Spleen (tissue), 11 donors: ENCODE results near the gene CACNA1C. TPM values are rescaled to one million over a fixed set of nuclear protein-coding genes. Genes with fewer than 3 reads are reported as not detected.

Source experiments
- DNase-seq: peaks from one replicate; pipeline ENCODE4 v3.0.0-alpha.2; 2020
- H3K27ac ChIP-seq, 8 donors: fragments of 200-600 bp; sonication (generic) in 7 of 8; 1 replicate in 4 of 8; 2 replicates in 4 of 8; pipeline versions ENCODE4 v1.5.0 to v1.8.0; 2016 to 2021; ENCODE audit warnings: inconsistent platforms in 4 of 8, mild to moderate bottlenecking in 4 of 8, moderate library complexity in 1 of 8
- H3K27me3 ChIP-seq, 7 donors: fragments of 200-600 bp; sonication (generic) in 6 of 7; replicated peaks in 1 of 7; 1 replicate in 4 of 7; 2 replicates in 3 of 7; pipeline versions ENCODE4 v1.5.0 to v1.8.0; 2016 to 2021; ENCODE audit warnings: inconsistent platforms in 3 of 7, mild to moderate bottlenecking in 1 of 7
- H3K36me3 ChIP-seq, 6 donors: fragments of 200-600 bp; sonication (generic) in 5 of 6; 1 replicate in 4 of 6; 2 replicates in 2 of 6; pipeline versions ENCODE4 v1.5.0 to v1.8.0; 2016 to 2021; ENCODE audit warnings: inconsistent platforms in 2 of 6
- H3K4me1 ChIP-seq, 6 donors: fragments of 200-600 bp; sonication (generic) in 5 of 6; 1 replicate in 3 of 6; 2 replicates in 3 of 6; pipeline versions ENCODE4 v1.5.0 to v1.8.0; 2016 to 2021; ENCODE audit warnings: inconsistent platforms in 3 of 6
- H3K4me3 ChIP-seq, 8 donors: fragments of 200-600 bp; sonication (generic) in 7 of 8; 1 replicate in 4 of 8; 2 replicates in 4 of 8; pipeline versions ENCODE4 v1.5.0 to v1.8.0; 2016 to 2021; ENCODE audit warnings: inconsistent platforms in 4 of 8, mild to moderate bottlenecking in 4 of 8, moderate library complexity in 2 of 8
- H3K9me3 ChIP-seq, 8 donors: fragments of 200-600 bp; sonication (generic) in 7 of 8; 1 replicate in 4 of 8; 2 replicates in 4 of 8; pipeline versions ENCODE4 v1.5.0 to v1.8.0; 2016 to 2021; ENCODE audit warnings: inconsistent platforms in 4 of 8
- CTCF ChIP-seq, 11 experiments: fragments of 200-600 bp in 7 of 11; fragments of 450-650 bp in 4 of 11; sonication (generic) in 4 of 11; IDR thresholded peaks in 8 of 11; conservative IDR thresholded peaks in 3 of 11; 1 replicate in 7 of 11; 2 replicates in 4 of 11; pipeline versions ENCODE4 v1.4.0 to v1.8.0; 2016 to 2021; ENCODE audit warnings: antibody characterized with exemption in 11 of 11, inconsistent platforms in 4 of 11, mild to moderate bottlenecking in 1 of 11
- POLR2A ChIP-seq, 3 donors: fragments of 450-650 bp; IDR thresholded peaks; one replicate each; pipeline ENCODE4 v1.5.1; 2017; ENCODE audit warnings: antibody characterized with exemption in 3 of 3, mild to moderate bottlenecking in 1 of 3
- POLR2AphosphoS5 ChIP-seq, 3 donors: sonication (generic); formaldehyde crosslinking; IDR thresholded peaks; one replicate each; pipeline ENCODE4 v1.5.1; 2017; ENCODE audit warnings: antibody characterized with exemption in 3 of 3
- WGBS, 5 donors: extraction: QIAGEN DNeasy Blood & Tissue Kit in 3 of 5; methylation state at CpG; one replicate each; pipeline versions ENCODE4 v1.1.5 to v1.1.7; 2013 to 2018; 5-methylcytosine and 5-hydroxymethylcytosine counted together
- intact Hi-C: fragments of 100-400 bp; cut with DNase I; formaldehyde crosslinking; loops from one replicate; pipeline ENCODE4 v1.15.0; 2023; ENCODE audit warnings: low total_unique reads
- polyA plus RNA-seq, 3 donors: library from polyadenylated mRNA; stranded (reverse); fragments of 200-250 nt; gene quantifications; one replicate each; pipeline ENCODE4 v1.2.1, GENCODE V29; 2013
- total RNA-seq, 7 donors: library from RNA; depleted of rRNA in 3 of 7; stranded (reverse); fragments of >200 nt in 3 of 7; fragmentation: NEBNext Ultra II Directional in 4 of 7; extraction: Animal tissue kit (Norgen Biotek cat#: 25700) in 4 of 7; gene quantifications; one replicate each; pipeline versions ENCODE4 v1.1.0 to v1.2.1, GENCODE V29; 2016 to 2021
- donor health status: healthy with polysubstance abuse.
- donor health status: DM: no; HTN: no; CAD: no; lungs with moderate emphysema.
- donor health status: DM: no; HTN: no; CAD: no.
- donor health status: Bipolar disorder and iron deficiency.
- donor health status: healthy.
- donor health status: DM: no; HTN: no; CAD: no.
- donor health status: DM: yes; HTN: yes; CAD: no.

CACNA1C gene
- total and polyA plus RNA-seq, 10 donors: 0.67 to 27.6 (median 18.4) TPM

DNA sequence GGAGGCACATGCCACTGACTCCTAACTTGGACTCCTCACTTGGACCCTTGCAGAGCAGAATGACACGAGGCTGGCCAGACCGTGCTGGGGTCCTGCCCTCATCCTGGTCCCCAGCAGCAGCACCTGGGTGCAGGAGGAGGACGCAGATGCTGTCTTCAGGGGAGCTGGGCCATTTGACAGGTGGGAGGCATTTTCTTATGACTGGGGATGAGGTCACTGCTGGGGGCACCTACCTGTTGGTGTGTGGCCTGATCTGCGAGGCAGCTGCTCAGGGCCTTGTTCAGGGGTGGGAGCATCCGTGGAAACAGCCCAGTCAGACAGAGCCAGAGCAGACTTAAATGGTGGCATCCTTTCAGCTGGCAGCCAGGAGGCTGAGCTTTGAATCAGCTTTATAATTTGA, 57.3 kb downstream of the CACNA1C start:
- TF ChIP-seq POLR2A (IDR thresholded peaks at IDR 0.05) (no peak), POLR2AphosphoS5 (IDR thresholded peaks at IDR 0.05) (no peak), CTCF (IDR thresholded peaks at IDR 0.05 in 8 of 11, conservative IDR thresholded peaks at IDR 0.05 in 3 of 11) (no peak)
- 79 to 95% (median 87%) methylated on average over 5 of the region's 5 CpGs for WGBS, 5 donors
- H3K27ac ChIP-seq: no peak overlapping the region
- no peak overlapping the region for H3K4me3 ChIP-seq
- peaks cover 0 to 1% (median 0%) of the 10 kb centered on the region in 6 donors for H3K36me3 ChIP-seq
- DNase-seq: no peak
- H3K27me3 ChIP-seq: no peaks in the 10 kb centered on the region
- intact Hi-C loops: no loop called here
- H3K4me1 ChIP-seq: no peaks in the 10 kb centered on the region
- H3K9me3 ChIP-seq: no peaks in the 10 kb centered on the region

GRCh38 chr12:2110849-2111566, 58.2 kb downstream of the CACNA1C start:
- Histone ChIP-seq H3K27ac (no peak overlapping the region), H3K27me3 (no peaks in the 10 kb centered on the region), H3K36me3 (peaks cover 0 to 10% (median 0%) of the 10 kb centered on the region in 6 donors), H3K4me1 (no peaks in the 10 kb centered on the region), H3K4me3 (no peak overlapping the region), H3K9me3 (no peaks in the 10 kb centered on the region)
- 76 to 89% (median 85%) methylated on average over 13 to 16 of the region's 16 CpGs for WGBS, 5 donors
- intact Hi-C loops: no loop called here
- DNase-seq: no peak
- TF ChIP-seq CTCF (IDR thresholded peaks at IDR 0.05 in 8 of 11, conservative IDR thresholded peaks at IDR 0.05 in 3 of 11) (no peak), POLR2A (IDR thresholded peaks at IDR 0.05) (no peak), POLR2AphosphoS5 (IDR thresholded peaks at IDR 0.05) (no peak)

DNA sequence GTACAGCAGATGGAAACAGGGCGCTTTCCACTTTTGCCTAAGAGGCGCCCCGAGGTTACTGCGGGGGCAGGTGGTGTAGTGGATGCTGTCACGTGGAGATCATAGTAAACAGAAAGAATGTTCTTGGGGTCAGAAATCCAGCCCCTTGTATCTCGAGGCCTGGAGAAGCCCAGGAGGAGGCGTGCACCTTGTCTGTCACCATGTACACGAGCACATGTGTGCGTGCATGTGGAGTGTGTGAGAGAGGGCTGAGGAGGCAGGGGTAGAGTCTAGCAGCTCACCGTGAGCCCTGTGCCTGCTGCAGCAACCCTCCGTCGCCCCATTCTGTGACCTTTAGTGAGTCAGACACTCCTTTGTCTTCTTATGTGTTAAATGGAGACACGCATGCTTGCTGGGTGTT, 59.0 kb downstream of the CACNA1C start:
- H3K27ac ChIP-seq: no peak overlapping the region
- no peak overlapping the region for H3K4me3 ChIP-seq
- H3K4me1 ChIP-seq: no peaks in the 10 kb centered on the region
- WGBS, 5 donors: 80 to 92% (median 88%) methylated on average over 13 of the region's 13 CpGs
- DNase-seq: no peak
- peaks cover 0 to 10% (median 0%) of the 10 kb centered on the region in 6 donors for H3K36me3 ChIP-seq
- intact Hi-C loops: no loop called here
- no peaks in the 10 kb centered on the region for H3K9me3 ChIP-seq
- H3K27me3 ChIP-seq: no peaks in the 10 kb centered on the region
- TF ChIP-seq POLR2A (IDR thresholded peaks at IDR 0.05): no peak
- TF ChIP-seq POLR2AphosphoS5 (IDR thresholded peaks at IDR 0.05): no peak
- TF ChIP-seq CTCF (IDR thresholded peaks at IDR 0.05 in 8 of 11, conservative IDR thresholded peaks at IDR 0.05 in 3 of 11): no peak

- Histone ChIP-seq H3K9me3 (no peaks in the 10 kb centered on the region), H3K36me3 (peaks cover 0 to 10% (median 0%) of the 10 kb centered on the region in 6 donors), H3K27me3 (no peaks in the 10 kb centered on the region), H3K4me3 (no peak overlapping the region), H3K27ac (no peak overlapping the region), H3K4me1 (no peaks in the 10 kb centered on the region)
- 84 to 98% (median 95%) methylated on average over 7 of the region's 7 CpGs for WGBS, 5 donors
- intact Hi-C loops: no loop called here
- TF ChIP-seq CTCF (IDR thresholded peaks at IDR 0.05 in 8 of 11, conservative IDR thresholded peaks at IDR 0.05 in 3 of 11) (no peak), POLR2AphosphoS5 (IDR thresholded peaks at IDR 0.05) (no peak), POLR2A (IDR thresholded peaks at IDR 0.05) (no peak)
- no peak for DNase-seq
Measured at GRCh38 chr12:2112401-2112800, 59.6 kb downstream of the CACNA1C start.
